CD14-positive monocyte (primary cell): ENCODE results near the gene TLR4. TPM values are rescaled to one million over a fixed set of nuclear protein-coding genes. Genes with fewer than 3 reads are reported as not detected.

Experiments
- DNase-seq, 3 donors: peaks; one replicate each; pipeline ENCODE4 v3.0.0-alpha.2; 2011 to 2022
- H2AFZ ChIP-seq: 2 replicates; pipeline ENCODE4 v1.6.0; 2012; ENCODE audit warnings: mild to moderate bottlenecking, low read depth, low read length, inconsistent platforms; ENCODE audit not compliant: insufficient read depth, poor library complexity, severe bottlenecking
- H3K27ac ChIP-seq, 2 donors: 1 replicate in 1 of 2; 2 replicates in 1 of 2; pipeline ENCODE4 v1.5.1; 2012 to 2013; ENCODE audit warnings: low read length in 2 of 2, control low read depth in 1 of 2, inconsistent platforms in 1 of 2, low read depth in 1 of 2, mild to moderate bottlenecking in 1 of 2
- H3K27me3 ChIP-seq, 2 donors: one replicate each; pipeline versions ENCODE4 v1.6.0 to v1.6.1; 2011 to 2013; ENCODE audit warnings: low read length in 2 of 2; ENCODE audit not compliant: control insufficient read depth in 2 of 2, insufficient read depth in 2 of 2
- H3K36me3 ChIP-seq, 2 donors: replicated peaks in 1 of 2; 1 replicate in 1 of 2; 2 replicates in 1 of 2; pipeline versions ENCODE4 v1.5.1 to v1.6.1; 2012 to 2013; ENCODE audit warnings: low read length in 2 of 2, control low read depth in 1 of 2, inconsistent platforms in 1 of 2, mild to moderate bottlenecking in 1 of 2; ENCODE audit not compliant: insufficient read depth in 2 of 2, control insufficient read depth in 1 of 2
- H3K4me1 ChIP-seq, 2 donors: 1 replicate in 1 of 2; 2 replicates in 1 of 2; pipeline versions ENCODE4 v1.5.1 to v1.6.1; 2012 to 2013; ENCODE audit warnings: low read length in 2 of 2, control low read depth in 1 of 2, inconsistent platforms in 1 of 2, mild to moderate bottlenecking in 1 of 2, moderate library complexity in 1 of 2; ENCODE audit not compliant: insufficient read depth in 2 of 2, control insufficient read depth in 1 of 2
- H3K4me2 ChIP-seq: replicated peaks from 2 replicates; pipeline ENCODE3; 2012; ENCODE audit warnings: low read length, moderate library complexity, mild to moderate bottlenecking; ENCODE audit not compliant: poor library complexity, severe bottlenecking; ENCODE audit errors: extremely low read depth
- H3K4me3 ChIP-seq, 3 experiments: fragments of 200-600 bp in 1 of 3; sonication (generic) in 1 of 3; replicated peaks in 1 of 3; 1 replicate in 2 of 3; 2 replicates in 1 of 3; pipeline ENCODE4 v1.5.1; 2011 to 2013; ENCODE audit warnings: low read length in 3 of 3, mild to moderate bottlenecking in 3 of 3, control low read depth in 2 of 3, low read depth in 2 of 3, inconsistent platforms in 1 of 3, moderate library complexity in 1 of 3
- H3K79me2 ChIP-seq: 2 replicates; pipeline ENCODE4 v1.6.0; 2012; ENCODE audit warnings: mild to moderate bottlenecking, control low read depth, inconsistent platforms, low read length, moderate library complexity; ENCODE audit not compliant: insufficient read depth
- H3K9ac ChIP-seq: 2 replicates; pipeline ENCODE4 v1.6.0; 2017; ENCODE audit warnings: low read length, mild to moderate bottlenecking; ENCODE audit not compliant: insufficient read depth, poor library complexity, severe bottlenecking
- H3K9me3 ChIP-seq, 2 donors: replicated peaks in 1 of 2; 1 replicate in 1 of 2; 2 replicates in 1 of 2; pipeline versions ENCODE4 v1.5.1 to v1.6.1; 2012 to 2013; ENCODE audit warnings: low read length in 2 of 2, control low read depth in 1 of 2; ENCODE audit not compliant: control insufficient read depth in 1 of 2, insufficient read depth in 1 of 2
- H4K20me1 ChIP-seq: 2 replicates; pipeline ENCODE4 v1.6.0; 2012; ENCODE audit warnings: mild to moderate bottlenecking, low read length, control low read depth, moderate library complexity; ENCODE audit not compliant: insufficient read depth
- H3K27ac Mint-ChIP-seq, 7 donors: one replicate each; pipeline ENCODE4 v1.8.0; 2020; ENCODE audit warnings: mild to moderate bottlenecking in 7 of 7, mixed read lengths in 7 of 7, moderate library complexity in 6 of 7, inconsistent platforms in 2 of 7
- H3K27me3 Mint-ChIP-seq, 3 donors: one replicate each; pipeline ENCODE4 v1.8.0; 2021 to 2022; ENCODE audit warnings: low read depth in 3 of 3, mild to moderate bottlenecking in 3 of 3, mixed read lengths in 3 of 3, moderate library complexity in 3 of 3, inconsistent platforms in 1 of 3
- H3K36me3 Mint-ChIP-seq, 2 donors: one replicate each; pipeline ENCODE4 v1.8.0; 2020; ENCODE audit warnings: mixed read lengths in 2 of 2, inconsistent platforms in 1 of 2, mild to moderate bottlenecking in 1 of 2
- H3K4me1 Mint-ChIP-seq: one replicate; pipeline ENCODE4 v1.8.0; 2020; ENCODE audit warnings: mild to moderate bottlenecking, mixed read lengths
- H3K4me3 Mint-ChIP-seq, 2 donors: one replicate each; pipeline ENCODE4 v1.8.0; 2020; ENCODE audit warnings: mild to moderate bottlenecking in 2 of 2, mixed read lengths in 2 of 2, moderate library complexity in 1 of 2
- H3K9me3 Mint-ChIP-seq, 7 donors: one replicate each; pipeline ENCODE4 v1.8.0; 2020 to 2022; ENCODE audit warnings: mixed read lengths in 7 of 7, mild to moderate bottlenecking in 6 of 7, moderate library complexity in 6 of 7, inconsistent platforms in 2 of 7
- CTCF ChIP-seq: fragments of 200-600 bp; IDR thresholded peaks from one replicate; pipeline ENCODE4 v1.8.0; 2022; ENCODE audit warnings: antibody characterized with exemption, mild to moderate bottlenecking
- WGBS: methylation state at CpG from one replicate; pipeline ENCODE4 v1.1.5; 2013; ENCODE audit warnings: missing lambda C conversion rate; ENCODE audit not compliant: insufficient coverage; 5-methylcytosine and 5-hydroxymethylcytosine counted together
- intact Hi-C, 2 donors: fragments of 100-400 bp; cut with micrococcal nuclease; formaldehyde crosslinking; loops; one replicate each; pipeline versions ENCODE4 v1.15.0 to v1.15.1; 2023
- polyA plus RNA-seq, 3 donors: library from polyadenylated mRNA; depleted of rRNA in 1 of 3; unstranded in 2 of 3; stranded (reverse) in 1 of 3; fragments of 300-500 nt in 2 of 3; fragments of >200 nt in 1 of 3; fragmentation: Illumina TruSeq in 2 of 3; gene quantifications; 1 replicate in 2 of 3; 2 replicates in 1 of 3; pipeline ENCODE4 v1.2.3, GENCODE V29; 2012 to 2021

TLR4 gene
- polyA plus RNA-seq, 3 donors: 34.0 to 214 (median 174) TPM

- Histone ChIP-seq H3K79me2 (no peaks in the 10 kb centered on the region), H3K4me1 (no peaks in the 10 kb centered on the region), H3K4me3 (no peak overlapping the region), H3K9ac (no peak overlapping the region), H3K4me2 (no peak overlapping the region), H3K27ac (no peak overlapping the region), H3K9me3 (peaks cover 0 to 3% of the 10 kb centered on the region in 2 donors), H2AFZ (no peak overlapping the region), H3K27me3 (peaks cover 0 to 2% of the 10 kb centered on the region in 2 donors), H4K20me1 (no peaks in the 10 kb centered on the region), H3K36me3 (no peaks in the 10 kb centered on the region)
- Mint-ChIP-seq H3K36me3 (no peaks in the 10 kb centered on the region), H3K9me3 (peaks cover 4 to 22% (median 9%) of the 10 kb centered on the region in 7 donors), H3K4me3 (no peak overlapping the region), H3K27ac (no peak overlapping the region), H3K4me1 (no peaks in the 10 kb centered on the region), H3K27me3 (peaks cover 0 to 10% (median 8%) of the 10 kb centered on the region in 3 donors)
- TF ChIP-seq CTCF: no peak
- WGBS: 100% methylated on average over 1 of the region's 3 CpGs
- intact Hi-C loops: no loop called here
- DNase-seq: no peak
These were observed 41.6 kb upstream of the TLR4 start for GRCh38 chr9:117662651-117663050.

- no peak overlapping the region for H2AFZ ChIP-seq
- WGBS: no CpG with 5 or more reads among the region's 1 CpG
- intact Hi-C loops: no loop called here
- no peak overlapping the region for H3K4me2 ChIP-seq
- Mint-ChIP-seq H3K9me3 (peaks cover 4 to 11% (median 6%) of the 10 kb centered on the region in 7 donors), H3K36me3 (no peaks in the 10 kb centered on the region), H3K27ac (no peak overlapping the region), H3K4me1 (peaks cover 3% of the 10 kb centered on the region), H3K27me3 (peaks cover 5 to 14% (median 9%) of the 10 kb centered on the region in 3 donors), H3K4me3 (no peak overlapping the region)
- TF ChIP-seq CTCF: no peak
- H4K20me1 ChIP-seq: no peaks in the 10 kb centered on the region
- no peak overlapping the region for H3K27ac ChIP-seq
- peaks cover 0 to 3% of the 10 kb centered on the region in 2 donors for H3K9me3 ChIP-seq
- no peaks in the 10 kb centered on the region for H3K79me2 ChIP-seq
- peaks cover 0 to 2% of the 10 kb centered on the region in 2 donors for H3K27me3 ChIP-seq
- H3K4me3 ChIP-seq: no peak overlapping the region
- no peak for DNase-seq
- H3K9ac ChIP-seq: no peak overlapping the region
- no peaks in the 10 kb centered on the region for H3K36me3 ChIP-seq
- H3K4me1 ChIP-seq: no peaks in the 10 kb centered on the region
These were observed 39.8 kb upstream of the TLR4 start for GRCh38 chr9:117664419-117664818.
